ENCODE data around the gene TM4SF1. TPM values are rescaled to one million over a fixed set of nuclear protein-coding genes. Genes with fewer than 3 reads are reported as not detected.
A peak's percentile ranks its signal among the peaks of the same experiment; 100 is the strongest.

The TM4SF1 gene
- total RNA-seq, 2 donors from 2014 or later, result not detected

GRCh38 chr3:149400645-149401044 lies 23.2 kb upstream of the TM4SF1 start:
- H3K36me3 Mint-ChIP-seq, result no peaks in the 10 kb centered on the region
- ATAC-seq (no peak), DNase-seq (ENCODE audit: low spot score in 2 of 2) (no peak)
- no peaks in the 10 kb centered on the region for H3K9me3 Mint-ChIP-seq
- H3K27ac Mint-ChIP-seq, result no peak overlapping the region

- ATAC-seq, result no peak
- no peak for DNase-seq (ENCODE audit: low spot score in 2 of 2)
- no peaks in the 10 kb centered on the region for H3K9me3 Mint-ChIP-seq
These were observed 20.8 kb upstream of the TM4SF1 start for GRCh38 chr3:149398296-149398695.

GRCh38 chr3:149397528-149397927 lies 20.1 kb upstream of the TM4SF1 start:
- no peaks in the 10 kb centered on the region for H3K36me3 Mint-ChIP-seq
- no peaks in the 10 kb centered on the region for H3K9me3 Mint-ChIP-seq
- ATAC-seq (no peak), DNase-seq (ENCODE audit: low spot score in 2 of 2) (no peak)
- H3K27ac Mint-ChIP-seq, result no peak overlapping the region

More at GRCh38 chr3:149398296-149398695, 20.8 kb upstream of the TM4SF1 start:
- no peak overlapping the region for H3K27ac Mint-ChIP-seq
- H3K36me3 Mint-ChIP-seq, result no peaks in the 10 kb centered on the region

- no peak for ATAC-seq
- Mint-ChIP-seq H3K9me3 (no peaks in the 10 kb centered on the region), H3K27ac (no peak overlapping the region), H3K36me3 (no peaks in the 10 kb centered on the region)
- no peak for DNase-seq (ENCODE audit: low spot score in 2 of 2)
These were observed 19.0 kb upstream of the TM4SF1 start for GRCh38 chr3:149396476-149396875.

GRCh38 chr3:149395107-149396089 lies 17.9 kb upstream of the TM4SF1 start:
- ATAC-seq, result no peak
- Mint-ChIP-seq H3K9me3 (no peaks in the 10 kb centered on the region), H3K27ac (no peak overlapping the region), H3K36me3 (no peaks in the 10 kb centered on the region)
- DNase-seq (ENCODE audit: low spot score in 2 of 2), result no peak

GRCh38 chr3:149393345-149394160 lies 16.1 kb upstream of the TM4SF1 start:
- H3K36me3 Mint-ChIP-seq, result no peaks in the 10 kb centered on the region
- ATAC-seq (peak; percentile 33 to 67), DNase-seq (ENCODE audit: low spot score in 2 of 2) (peak in 1 of 2 donors; percentile 16)
- H3K9me3 Mint-ChIP-seq, result no peaks in the 10 kb centered on the region
- H3K27ac Mint-ChIP-seq, result no peak overlapping the region

- no peak for DNase-seq (ENCODE audit: low spot score in 2 of 2)
- no peaks in the 10 kb centered on the region for H3K36me3 Mint-ChIP-seq
- H3K27ac Mint-ChIP-seq, result no peak overlapping the region
- no peak for ATAC-seq
- no peaks in the 10 kb centered on the region for H3K9me3 Mint-ChIP-seq
These were observed 14.5 kb upstream of the TM4SF1 start for GRCh38 chr3:149391960-149392359.

GRCh38 chr3:149390772-149391212 lies 13.3 kb upstream of the TM4SF1 start:
- Mint-ChIP-seq H3K36me3 (no peaks in the 10 kb centered on the region), H3K9me3 (no peaks in the 10 kb centered on the region), H3K27ac (no peak overlapping the region)
- DNase-seq (ENCODE audit: low spot score in 2 of 2) (no peak), ATAC-seq (peak in 1 of 2 donors; percentile 29)

- Mint-ChIP-seq H3K36me3 (no peaks in the 10 kb centered on the region), H3K27ac (no peak overlapping the region), H3K9me3 (no peaks in the 10 kb centered on the region)
- no peak for DNase-seq (ENCODE audit: low spot score in 2 of 2)
- ATAC-seq, result no peak
These were observed 12.8 kb upstream of the TM4SF1 start for GRCh38 chr3:149390294-149390693.

- no peaks in the 10 kb centered on the region for H3K36me3 Mint-ChIP-seq
- no peak for DNase-seq (ENCODE audit: low spot score in 2 of 2)
- no peak for ATAC-seq
- H3K9me3 Mint-ChIP-seq, result no peaks in the 10 kb centered on the region
- no peak overlapping the region for H3K27ac Mint-ChIP-seq
These were observed 11.3 kb upstream of the TM4SF1 start for GRCh38 chr3:149388531-149389417.

- DNase-seq (ENCODE audit: low spot score in 2 of 2) (no peak), ATAC-seq (no peak)
- no peaks in the 10 kb centered on the region for H3K36me3 Mint-ChIP-seq
- no peak overlapping the region for H3K27ac Mint-ChIP-seq
- no peaks in the 10 kb centered on the region for H3K9me3 Mint-ChIP-seq
These were observed 10.6 kb upstream of the TM4SF1 start for GRCh38 chr3:149388001-149388440.

- no peak overlapping the region for H3K27ac Mint-ChIP-seq
- no peaks in the 10 kb centered on the region for H3K36me3 Mint-ChIP-seq
- DNase-seq (ENCODE audit: low spot score in 2 of 2) (no peak), ATAC-seq (no peak)
- no peaks in the 10 kb centered on the region for H3K9me3 Mint-ChIP-seq
These were observed 8.8 kb upstream of the TM4SF1 start for GRCh38 chr3:149386299-149386606.

- Mint-ChIP-seq H3K36me3 (no peaks in the 10 kb centered on the region), H3K9me3 (no peaks in the 10 kb centered on the region), H3K27ac (no peak overlapping the region)
- no peak for DNase-seq (ENCODE audit: low spot score in 2 of 2)
- ATAC-seq, result no peak
These were observed 8.3 kb upstream of the TM4SF1 start for GRCh38 chr3:149385617-149386298.

GRCh38 chr3:149384911-149385321 lies 7.5 kb upstream of the TM4SF1 start:
- DNase-seq (ENCODE audit: low spot score in 2 of 2) (no peak), ATAC-seq (peak in 1 of 2 donors; percentile 49)
- no peak overlapping the region for H3K27ac Mint-ChIP-seq

GRCh38 chr3:149384167-149384566 lies 6.7 kb upstream of the TM4SF1 start:
- no peak overlapping the region for H3K27ac Mint-ChIP-seq
- no peaks in the 10 kb centered on the region for H3K36me3 Mint-ChIP-seq
- ATAC-seq, result no peak
- DNase-seq (ENCODE audit: low spot score in 2 of 2), result no peak
- H3K9me3 Mint-ChIP-seq, result no peaks in the 10 kb centered on the region

More at GRCh38 chr3:149384911-149385321, 7.5 kb upstream of the TM4SF1 start:
- Mint-ChIP-seq H3K9me3 (no peaks in the 10 kb centered on the region), H3K36me3 (no peaks in the 10 kb centered on the region)

GRCh38 chr3:149383703-149384102 lies 6.3 kb upstream of the TM4SF1 start:
- Mint-ChIP-seq H3K36me3 (no peaks in the 10 kb centered on the region), H3K27ac (no peak overlapping the region), H3K9me3 (no peaks in the 10 kb centered on the region)
- ATAC-seq (no peak), DNase-seq (ENCODE audit: low spot score in 2 of 2) (no peak)
